ENCODE results near the gene PLEK2.

Gene PLEK2

DNA sequence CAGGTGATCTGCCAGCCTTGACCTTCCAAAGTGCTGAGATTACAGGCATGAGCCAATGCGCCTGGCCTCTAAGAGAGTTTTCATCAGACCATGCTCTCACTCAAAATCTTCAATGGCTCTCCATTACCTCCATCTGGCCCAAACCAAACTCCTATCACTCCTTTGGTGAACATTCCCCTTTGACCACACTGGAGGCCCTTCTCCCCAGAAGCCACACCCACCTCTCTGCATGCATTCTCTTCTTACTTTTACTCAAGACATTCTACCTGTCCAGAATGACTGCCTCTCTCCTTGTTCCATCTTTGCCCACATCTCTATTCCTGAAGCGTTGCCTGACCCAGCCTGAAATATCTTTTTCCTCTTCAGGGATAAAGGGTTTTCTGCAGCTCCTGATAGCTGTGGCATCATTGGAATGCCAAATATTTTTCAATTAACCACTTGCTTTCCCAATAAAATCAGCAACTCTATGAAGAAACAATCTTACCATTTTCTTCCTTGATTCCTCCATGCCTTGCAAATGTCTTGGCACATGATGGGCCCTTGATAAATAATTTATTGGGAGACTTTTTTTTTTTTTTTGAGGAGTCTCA, 15.5 kb downstream of the PLEK2 start:
- no peak for DNase-seq

DNA sequence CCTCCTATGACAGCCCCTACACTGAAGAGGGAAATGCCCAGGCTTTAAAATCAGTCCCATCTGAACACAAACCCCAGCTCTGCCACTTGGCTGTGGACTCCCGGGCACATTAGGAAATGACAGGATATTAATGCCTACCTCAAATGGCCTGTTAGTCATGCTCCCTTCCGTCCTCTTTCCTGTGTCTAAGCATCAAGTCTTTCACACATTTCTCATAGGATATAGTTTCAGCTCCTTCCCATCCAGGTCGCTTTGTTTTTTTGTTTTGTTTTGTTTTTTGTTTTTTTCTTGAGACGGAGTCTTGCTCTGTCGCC, 16.1 kb downstream of the PLEK2 start:
- DNase-seq: no peak

DNA sequence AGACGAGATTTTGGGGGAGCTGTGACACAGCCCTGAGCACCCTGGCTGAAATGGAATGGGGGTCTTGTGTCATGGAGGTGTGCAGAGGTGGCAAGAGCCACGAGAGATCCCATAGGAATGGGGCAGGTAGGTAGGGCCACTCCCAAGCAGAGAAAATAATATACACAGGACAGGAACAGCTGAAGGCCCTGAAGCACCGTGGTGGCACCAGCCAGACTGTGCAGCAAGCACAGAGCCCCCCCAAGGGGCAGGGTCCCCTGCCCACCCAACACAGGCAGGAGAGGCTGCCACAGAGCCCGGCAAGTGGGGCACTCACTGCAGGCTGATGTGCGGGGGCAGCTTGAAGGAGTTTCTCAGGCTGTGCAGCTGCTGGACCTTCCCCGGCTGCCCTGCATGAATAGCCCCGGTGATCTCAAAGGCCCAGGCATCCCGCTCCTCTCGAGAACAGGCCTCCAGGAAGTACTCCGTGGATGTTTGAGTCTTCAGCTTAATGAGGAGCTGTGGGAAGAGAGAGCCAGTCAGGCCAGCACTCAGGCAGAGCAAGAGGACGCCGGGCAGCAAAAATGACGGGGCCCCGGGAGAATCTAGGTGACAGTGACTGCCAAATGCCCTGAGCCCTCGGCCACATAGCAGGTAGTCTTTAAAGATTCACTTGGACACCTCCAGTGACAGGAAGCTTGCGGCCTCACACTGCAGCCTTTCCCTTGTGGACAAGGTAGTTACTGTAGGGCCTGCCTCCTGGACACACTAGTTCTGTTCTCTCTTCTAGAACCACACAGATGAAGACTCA, 16.7 kb downstream of the PLEK2 start:
- DNase-seq: no peak

DNA sequence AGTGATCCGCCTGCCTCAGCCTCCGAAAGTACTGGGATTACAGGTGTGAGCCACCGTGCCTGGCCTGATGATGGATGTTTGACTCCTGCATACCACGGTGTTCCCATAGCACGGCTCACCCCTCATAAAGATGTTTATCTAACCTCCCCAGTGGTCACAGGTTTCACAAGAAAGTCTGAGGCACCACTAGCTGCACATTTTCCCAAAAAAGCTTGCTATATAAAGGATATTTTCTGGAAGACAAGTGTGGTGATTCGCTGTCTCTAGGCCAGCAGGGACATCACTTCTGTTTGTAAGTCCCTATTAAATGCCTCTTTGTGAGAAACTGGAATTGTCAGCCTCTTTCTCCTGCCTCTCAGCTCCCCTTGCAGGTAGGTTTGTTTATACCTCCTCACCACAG, 18.3 kb downstream of the PLEK2 start:
- no peak for DNase-seq

DNA sequence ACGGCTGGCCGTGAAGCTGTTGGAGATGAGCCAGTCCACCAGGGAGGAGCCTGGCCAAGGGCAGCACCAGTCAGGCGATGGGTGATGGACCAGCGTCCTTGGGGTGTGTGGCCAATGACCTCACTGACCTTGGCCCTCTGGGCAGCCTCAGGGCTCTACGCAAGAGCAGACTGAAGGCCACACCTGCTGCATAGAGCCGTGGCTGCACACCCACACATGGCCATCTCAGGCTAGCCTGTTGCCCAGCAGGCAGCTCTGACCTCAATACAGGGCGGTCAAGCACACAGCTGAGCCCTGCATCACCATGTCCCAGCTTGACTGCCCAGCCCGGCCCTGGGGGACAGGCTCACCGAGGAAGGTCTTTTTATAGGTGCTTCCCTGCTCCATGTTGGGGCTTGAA, 19.2 kb downstream of the PLEK2 start:
- DNase-seq: no peak

DNA sequence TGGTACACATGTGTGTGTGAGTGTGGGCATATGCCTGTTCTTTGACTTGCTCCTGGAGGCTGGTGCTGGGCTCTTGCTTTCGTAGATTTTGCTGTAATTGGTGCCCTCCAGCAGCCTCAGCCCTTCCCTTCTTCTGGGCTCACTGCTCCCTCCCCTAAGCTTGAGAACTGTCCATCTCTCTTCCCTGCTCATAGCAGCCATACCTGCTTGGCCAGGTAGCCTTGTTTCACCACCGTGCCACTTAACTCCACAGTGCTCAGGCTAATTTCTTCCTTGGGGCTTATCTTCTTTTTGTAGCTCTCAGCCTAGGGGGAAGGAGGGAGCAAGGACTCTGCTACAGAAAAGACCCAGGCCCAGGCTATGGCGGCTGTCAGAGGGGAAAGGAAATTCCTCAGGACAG, 19.8 kb downstream of the PLEK2 start:
- no peak for DNase-seq

DNA sequence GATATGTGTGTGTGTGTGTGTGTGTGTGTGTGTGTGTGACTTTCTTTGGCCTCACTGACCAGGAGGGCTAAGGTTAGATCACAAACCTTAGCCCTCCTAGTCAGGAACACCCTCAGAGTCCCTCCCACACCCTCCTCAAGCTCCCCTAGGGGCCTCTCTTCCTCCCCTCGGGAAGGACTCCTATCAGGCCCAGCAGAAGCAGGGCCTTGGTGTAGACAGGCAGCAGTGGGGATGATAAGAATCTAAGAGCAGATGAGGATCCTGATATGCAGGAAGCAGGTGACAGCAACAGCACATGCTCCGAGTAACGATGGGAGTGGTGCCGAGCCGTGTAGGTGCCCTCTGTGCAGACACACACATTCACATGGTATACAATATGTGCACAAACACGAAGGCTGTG, 20.7 kb downstream of the PLEK2 start:
- DNase-seq: no peak

DNA sequence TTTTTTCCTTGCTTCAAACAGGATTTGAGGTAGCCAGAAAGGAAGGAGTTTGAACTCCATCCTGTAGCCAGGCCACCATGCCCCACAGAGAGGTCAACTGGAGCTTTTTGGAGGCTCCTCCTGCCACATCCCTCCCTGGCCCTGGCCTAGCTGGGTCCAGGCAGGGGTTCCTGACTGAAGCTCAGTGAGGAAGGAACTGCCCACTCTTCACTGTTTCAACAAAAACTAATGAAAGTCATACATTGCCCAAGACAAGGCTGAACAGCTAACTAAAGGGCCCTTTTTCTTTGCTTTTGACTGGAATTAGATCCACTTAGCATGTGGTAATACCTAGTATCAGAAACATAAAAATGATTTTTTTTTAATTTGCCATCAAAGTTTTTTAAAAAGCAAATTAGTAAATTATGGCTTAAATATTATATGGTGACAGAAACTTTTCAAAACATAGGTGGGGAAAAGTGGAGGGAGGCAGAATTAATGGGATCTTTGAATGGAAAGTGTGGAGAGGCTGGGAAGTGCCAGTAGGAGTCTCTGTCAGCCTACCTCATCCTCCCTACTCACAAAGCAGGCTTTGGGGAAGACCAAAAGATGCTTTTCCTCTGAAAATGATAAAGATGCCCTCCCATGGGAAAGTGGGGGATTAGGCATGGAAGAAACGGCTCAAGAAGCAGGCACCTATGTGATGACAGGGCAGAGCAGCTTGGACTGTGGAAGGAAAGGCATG, 22.0 kb downstream of the PLEK2 start:
- no peak for DNase-seq

DNA sequence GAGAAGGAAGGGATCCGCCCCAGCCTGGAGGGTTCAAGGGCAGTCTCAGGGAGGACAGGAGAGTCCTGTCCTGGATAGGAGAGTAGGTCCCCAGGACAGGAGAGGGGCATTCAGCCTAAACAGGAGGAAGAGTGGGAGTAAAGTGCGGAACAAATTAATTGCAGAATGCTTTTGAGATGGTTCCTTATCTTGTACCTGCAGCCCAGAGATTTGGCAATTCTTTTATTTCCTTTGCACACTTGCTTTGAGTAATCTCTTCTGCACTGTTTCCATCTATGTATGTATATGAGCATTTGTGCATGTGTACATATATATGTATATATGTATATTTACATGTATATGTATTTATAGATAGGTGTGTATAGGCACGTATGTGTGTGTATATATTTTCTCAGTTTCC, 22.7 kb downstream of the PLEK2 start:
- DNase-seq: no peak

DNA sequence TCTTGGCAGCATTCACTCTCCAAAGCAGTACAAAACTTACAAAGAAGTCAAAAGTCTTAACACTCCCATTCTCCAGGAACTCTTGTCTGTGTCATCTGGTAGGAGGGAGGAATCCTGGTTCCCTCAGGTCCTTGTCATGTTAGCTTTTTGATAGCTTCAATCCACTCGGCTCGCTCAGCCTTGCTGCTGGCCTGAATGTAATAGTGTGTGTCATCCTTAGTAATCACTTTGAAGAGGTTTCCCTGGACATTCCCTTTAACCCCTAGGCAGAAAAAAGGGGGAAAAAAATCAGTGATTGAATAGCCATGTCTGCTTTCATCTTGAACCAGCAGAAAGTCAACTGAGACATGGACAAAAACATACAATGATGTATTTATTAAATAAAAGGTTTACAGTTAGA, 24.8 kb downstream of the PLEK2 start:
- DNase-seq: no peak

DNA sequence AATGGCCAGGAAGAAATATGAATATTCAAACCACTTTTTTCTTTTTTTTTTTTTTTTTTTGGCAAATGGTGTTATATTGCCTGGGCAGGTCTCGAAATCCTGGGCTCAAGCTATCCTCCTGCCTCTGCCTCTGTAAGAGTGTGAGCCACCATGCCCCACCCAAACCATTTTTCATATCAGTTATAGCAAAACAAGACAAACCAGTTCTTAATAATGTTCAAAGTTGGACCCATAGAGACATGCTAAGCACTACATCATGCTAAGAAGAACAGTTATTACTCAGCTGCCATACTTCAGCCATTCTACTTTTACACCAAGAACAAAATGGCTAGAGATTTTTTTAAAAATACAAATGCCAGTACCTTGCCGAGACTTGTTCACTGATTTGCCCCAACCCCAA, 26.3 kb downstream of the PLEK2 start:
- DNase-seq: no peak

DNA sequence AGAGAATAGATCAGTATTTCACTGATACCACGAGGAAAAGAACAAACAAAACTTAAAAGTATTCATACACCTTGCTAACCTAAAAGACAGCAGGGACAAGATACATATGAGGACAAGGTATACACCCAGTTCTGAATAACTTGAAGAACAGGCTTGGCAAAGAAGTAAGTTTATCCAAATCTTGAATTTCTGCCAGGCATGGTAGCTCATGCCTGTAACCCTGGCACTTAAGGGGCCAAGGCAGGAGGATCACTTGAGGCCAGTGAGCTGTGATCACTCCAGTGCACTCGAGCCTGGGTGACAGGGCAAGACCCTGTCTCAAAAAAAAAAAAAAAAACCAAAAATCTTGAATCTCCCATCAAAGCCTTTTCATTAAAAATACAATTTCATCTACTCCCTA, 26.8 kb downstream of the PLEK2 start:
- no peak for DNase-seq

DNA sequence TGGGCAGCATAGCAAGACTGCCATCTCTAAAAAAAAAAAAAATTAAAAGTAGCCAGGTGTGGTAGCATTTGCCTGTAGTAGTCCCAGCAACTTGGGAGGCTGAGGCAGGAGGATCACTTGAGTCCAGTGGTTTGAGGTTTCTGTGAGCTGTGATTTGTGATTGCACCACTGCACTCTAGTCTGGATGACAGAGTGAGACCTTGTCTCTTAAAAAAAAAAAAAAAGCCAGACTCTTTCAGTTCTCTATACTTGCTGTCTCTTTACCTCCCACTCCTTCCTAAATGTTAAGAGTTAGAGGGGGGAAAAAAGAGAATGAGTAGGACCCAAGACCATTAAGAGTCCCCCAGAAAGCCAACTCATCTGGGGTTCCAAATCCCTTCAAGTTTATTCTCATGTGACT, 34.0 kb downstream of the PLEK2 start:
- no peak for DNase-seq

DNA sequence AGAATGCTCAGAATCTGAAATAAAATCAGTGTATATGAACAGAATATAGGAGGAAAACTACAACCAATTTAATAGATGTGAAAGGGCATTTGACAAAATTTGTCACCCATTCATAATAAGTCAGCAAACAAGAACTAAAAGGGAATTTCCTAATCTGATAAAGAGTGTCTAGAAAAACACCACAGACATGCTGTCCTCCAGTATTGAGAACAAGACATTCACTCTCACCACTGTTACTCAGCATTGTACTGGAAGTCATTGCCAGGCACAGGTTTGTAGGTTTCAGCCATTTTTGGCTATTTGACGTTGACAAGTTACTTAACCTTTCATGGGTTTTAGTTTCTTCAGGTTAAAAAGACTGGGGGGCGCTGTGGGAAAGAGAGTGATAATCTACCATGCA, 38.6 kb downstream of the PLEK2 start:
- DNase-seq: no peak

DNA sequence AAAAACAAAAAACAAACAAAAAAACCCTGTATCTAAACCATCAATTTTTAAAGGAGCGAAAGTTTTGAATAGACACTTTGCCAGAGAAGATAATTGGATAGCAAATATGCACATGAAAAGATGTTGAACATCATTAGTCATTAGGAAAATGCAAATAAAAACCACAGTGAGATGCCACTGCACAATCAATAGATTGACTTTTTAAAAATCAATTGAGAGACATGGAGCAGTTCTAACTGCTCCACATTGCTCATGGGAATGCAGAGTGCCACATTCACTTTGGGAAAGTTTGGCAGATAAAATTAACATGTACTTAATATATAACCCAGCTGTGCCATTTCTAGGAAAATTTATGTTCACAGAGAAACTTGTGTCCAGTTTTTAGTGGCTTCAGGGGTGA, 39.1 kb downstream of the PLEK2 start:
- DNase-seq: no peak

DNA sequence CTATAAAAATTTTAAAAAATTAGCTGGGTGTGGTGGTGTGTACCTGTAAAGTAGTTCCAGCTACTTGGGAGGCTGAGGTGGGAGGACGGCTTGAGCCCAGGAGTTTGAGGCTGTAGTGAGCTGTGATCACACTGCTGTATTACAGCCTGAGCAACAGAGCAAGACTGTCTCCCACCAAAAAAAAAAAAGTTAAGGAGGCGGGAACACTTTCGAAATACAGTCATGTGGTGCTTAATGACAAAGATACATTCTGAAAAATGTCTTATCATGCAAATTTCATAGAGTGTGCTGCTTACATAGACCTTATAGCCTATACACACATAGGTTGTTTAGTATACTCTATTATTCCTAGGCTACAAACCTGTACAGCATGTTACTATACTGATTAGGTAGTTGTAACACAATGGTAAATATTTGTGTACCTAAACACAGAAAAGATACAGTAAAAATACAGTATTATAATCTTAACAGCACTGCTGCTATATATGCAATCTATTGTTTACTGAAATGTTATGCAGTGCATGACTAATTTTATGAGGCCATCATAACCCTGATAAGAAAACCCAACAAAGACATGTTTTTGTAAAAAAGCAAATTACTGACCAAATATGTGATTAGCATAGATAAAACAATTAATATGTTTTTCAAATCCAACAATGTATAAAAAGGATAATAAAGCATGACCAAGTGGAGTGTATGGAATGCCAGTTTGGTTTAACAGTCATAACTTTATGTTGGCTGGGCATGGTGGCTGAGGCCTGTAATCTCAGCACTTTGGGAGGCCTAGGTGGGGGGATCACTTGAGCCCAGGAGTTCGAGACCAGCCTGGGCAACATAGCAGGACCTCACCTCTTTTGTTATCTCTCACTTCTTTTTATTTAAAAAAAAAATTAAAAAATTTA, 40.5 kb downstream of the PLEK2 start:
- DNase-seq: no peak

DNA sequence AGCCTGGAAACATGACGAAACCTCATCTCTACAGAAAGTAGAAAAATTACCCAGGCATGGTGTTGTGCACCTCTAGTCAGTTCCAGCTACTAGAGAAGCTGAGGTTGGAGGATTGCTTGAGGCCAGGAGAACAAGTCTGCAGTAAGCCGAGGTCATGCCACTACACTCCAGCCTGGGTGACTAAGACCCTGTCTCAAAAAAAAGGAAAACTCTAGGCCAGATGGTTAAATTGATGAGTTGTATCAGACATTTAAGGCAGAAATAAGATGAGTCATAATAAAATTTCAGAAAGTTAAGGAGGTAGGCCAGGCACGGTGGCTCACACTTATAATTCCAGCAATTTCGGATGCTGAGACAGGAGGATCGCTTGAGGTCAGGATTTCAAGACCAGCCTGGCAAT, 41.1 kb downstream of the PLEK2 start:
- DNase-seq: no peak

DNA sequence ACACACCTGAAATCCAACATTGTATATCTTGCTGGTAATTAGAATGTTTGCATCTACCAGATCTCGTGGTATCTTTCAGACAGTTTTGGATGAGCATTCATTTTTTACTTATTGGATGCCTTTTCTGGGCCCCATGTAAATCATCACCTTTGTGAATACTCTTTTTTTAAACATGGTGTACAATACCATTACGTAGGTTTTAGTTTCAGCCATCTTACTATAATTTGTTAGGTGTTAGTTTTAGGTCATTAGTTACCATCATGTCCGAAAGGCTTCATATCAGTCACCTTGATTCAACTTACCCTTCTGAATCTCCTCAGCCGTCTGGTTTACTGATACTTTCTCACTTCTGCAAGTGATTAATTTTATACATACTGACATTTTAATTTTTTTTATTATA, 46.5 kb downstream of the PLEK2 start:
- DNase-seq: no peak

DNA sequence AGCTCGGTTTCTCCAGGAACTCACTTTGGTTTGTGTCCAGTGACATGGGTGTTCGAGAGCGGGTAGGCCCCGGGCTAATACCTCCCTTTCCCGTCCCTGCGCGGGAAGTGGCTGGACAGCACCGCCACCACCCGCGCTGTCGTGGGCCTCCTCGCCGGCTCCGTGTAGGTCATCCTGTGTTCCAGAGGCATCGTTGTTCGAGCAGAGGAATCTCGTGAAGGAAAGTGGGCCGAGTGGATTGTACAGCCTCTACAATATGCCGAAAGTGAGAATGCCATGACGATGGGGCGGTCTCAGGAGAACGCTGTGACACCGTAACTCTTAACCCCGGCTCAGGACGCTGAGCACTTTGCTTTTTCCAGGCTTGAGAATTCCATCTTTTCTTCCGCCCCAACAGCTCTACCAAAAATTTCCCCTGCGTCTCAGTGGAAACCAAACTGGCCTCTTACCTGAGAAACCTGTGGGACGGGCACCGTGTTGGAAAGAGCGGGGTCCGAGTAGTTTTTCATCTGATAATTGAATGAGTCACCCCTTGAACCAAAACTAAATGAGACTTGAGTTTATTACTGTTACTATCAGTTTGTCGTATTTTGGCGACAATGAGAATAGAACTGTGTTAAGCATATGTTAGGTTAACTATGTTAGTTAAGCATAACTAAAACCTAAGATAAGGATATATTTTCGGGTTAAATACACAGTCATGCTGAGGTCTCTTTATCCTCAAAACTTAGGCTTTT, 51.3 kb downstream of the PLEK2 start:
- no peak for DNase-seq

DNA sequence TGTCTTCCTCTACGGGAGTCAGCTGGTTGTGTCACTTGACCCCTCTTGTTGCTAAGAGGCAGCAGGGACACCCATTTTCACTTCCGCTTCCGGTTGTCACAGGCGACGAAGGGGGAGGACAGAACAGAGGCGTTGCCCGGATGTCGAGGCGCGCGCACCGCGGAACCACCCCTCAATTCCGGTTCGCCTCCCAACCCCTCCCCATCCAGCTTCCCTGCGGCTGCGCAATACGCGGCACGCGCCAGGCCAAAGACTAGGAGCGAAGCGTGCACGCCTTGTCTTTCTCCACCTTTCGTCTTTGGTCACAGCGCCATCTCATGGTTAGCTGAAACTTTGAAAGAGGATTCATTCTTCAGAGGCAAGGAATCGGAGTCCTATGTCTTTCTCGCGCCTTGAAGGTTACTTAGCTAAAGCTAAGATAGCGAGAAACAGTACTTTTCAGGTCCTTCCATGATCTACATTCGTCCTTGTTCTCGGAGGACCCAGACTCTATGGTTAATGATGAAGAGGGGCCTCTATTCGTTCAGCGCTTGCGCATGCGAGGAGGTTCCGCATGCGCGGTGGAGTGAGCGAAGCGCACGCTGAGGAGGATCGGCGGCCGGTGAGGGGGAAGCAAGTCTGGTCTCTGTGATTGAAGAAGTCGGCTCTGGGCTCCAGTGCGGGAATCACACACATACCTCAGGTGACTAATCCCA, 52.0 kb downstream of the PLEK2 start, which contains the start of the genes ATP6V1D and EIF2S1:
Gene ATP6V1D (minus strand): TSS at position 30 of the 695 bp plus-strand sequence. CDS start 106 bp downstream, outside the sequence.
Gene EIF2S1 (plus strand): TSS at position 554 of the 695 bp plus-strand sequence. CDS start 4,440 bp downstream, outside the sequence.
- DNase-seq: peak; percentile 99

DNA sequence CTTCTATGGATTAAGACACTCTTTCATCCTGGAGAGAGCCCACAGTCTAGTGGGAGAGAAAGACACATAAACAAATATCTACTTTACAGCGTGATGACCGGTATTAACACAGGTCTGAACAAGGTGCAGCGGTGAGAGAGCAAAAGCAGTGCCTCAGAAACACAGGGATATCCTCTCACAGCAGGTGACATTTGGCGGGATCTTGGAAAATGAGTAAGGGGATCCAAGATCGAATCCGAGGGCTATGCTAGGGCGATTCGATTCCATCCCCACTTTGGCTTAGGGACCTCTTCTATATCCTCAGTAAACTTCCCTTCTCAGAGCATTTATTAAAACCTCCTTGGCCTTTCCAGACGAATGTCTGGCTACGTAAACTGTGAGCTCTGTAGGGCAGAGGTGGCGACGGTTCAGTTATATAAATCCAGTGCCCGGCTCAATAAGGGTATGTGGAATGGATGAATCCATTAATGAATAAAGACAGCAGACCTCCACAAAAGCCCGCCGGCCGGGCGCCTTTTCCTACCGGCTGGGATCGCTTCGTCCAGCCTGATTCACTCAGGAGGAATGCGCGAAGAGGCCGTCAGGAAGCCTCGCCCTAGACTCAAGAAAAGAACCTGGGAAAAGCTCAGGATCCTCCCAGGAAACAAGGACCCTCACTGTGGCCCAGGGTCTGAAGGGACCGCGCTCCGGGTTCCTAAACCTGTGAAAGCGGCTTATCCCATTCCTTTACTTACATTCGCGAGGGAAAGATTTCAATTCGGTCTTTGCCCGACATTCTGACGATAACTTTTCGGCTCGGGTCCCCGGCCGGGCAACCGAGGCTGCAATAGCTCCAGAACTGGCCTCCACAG, 52.8 kb downstream of the PLEK2 start:
- no peak for DNase-seq
